HepG2 (cell line): Measurements from ENCODE around the gene RGS14. TPM values are rescaled to one million over a fixed set of nuclear protein-coding genes. Genes with fewer than 3 reads are reported as not detected.

Experiments used
- FOXK1 ChIP-seq: sonication (generic); formaldehyde crosslinking; IDR thresholded peaks from 2 replicates; pipeline ENCODE4 v1.4.0; 2020; ENCODE audit warnings: low read depth, missing genetic modification reagents, borderline replicate concordance
- KAT7 ChIP-seq: IDR thresholded peaks from 2 replicates; pipeline ENCODE4 v1.6.1; 2018; ENCODE audit warnings: borderline replicate concordance, missing compliant biosample characterization
- PHF21A ChIP-seq: sonication (generic); formaldehyde crosslinking; IDR thresholded peaks from 2 replicates; pipeline ENCODE4 v1.5.0; 2020; ENCODE audit warnings: mild to moderate bottlenecking, missing genetic modification reagents
- PLRG1 ChIP-seq: fragments of 450-650 bp; conservative IDR thresholded peaks from 2 replicates; pipeline ENCODE4 v1.6.1; 2016
- THAP9 ChIP-seq: sonication (generic); formaldehyde crosslinking; IDR thresholded peaks from 2 replicates; pipeline ENCODE4; 2020; ENCODE audit warnings: missing genetic modification reagents, mild to moderate bottlenecking, borderline replicate concordance
- ZBTB33 ChIP-seq: sonication (generic); formaldehyde crosslinking; IDR thresholded peaks from 2 replicates; pipeline ENCODE4 v1.4.0; 2020; ENCODE audit warnings: missing genetic modification reagents
- ZIK1 ChIP-seq: sonication (generic); formaldehyde crosslinking; IDR thresholded peaks from 2 replicates; pipeline ENCODE4 v1.5.0; 2020; ENCODE audit warnings: mild to moderate bottlenecking, low read depth, missing genetic modification reagents, borderline replicate concordance
- ZNF329 ChIP-seq: sonication (generic); formaldehyde crosslinking; IDR thresholded peaks from 2 replicates; pipeline ENCODE4 v1.9.0; 2021; ENCODE audit warnings: low read depth, mild to moderate bottlenecking, missing genetic modification reagents
- ZNF761 ChIP-seq: sonication (generic); formaldehyde crosslinking; conservative IDR thresholded peaks from 2 replicates; pipeline ENCODE4 v1.4.0; 2020; ENCODE audit warnings: mild to moderate bottlenecking, missing genetic modification reagents
- ZZZ3 ChIP-seq: sonication (generic); formaldehyde crosslinking; IDR thresholded peaks from 2 replicates; pipeline ENCODE4 v1.4.0; 2020; ENCODE audit warnings: missing genetic modification reagents, mild to moderate bottlenecking, borderline replicate concordance
- polyA plus RNA-seq, 8 experiments: library from polyadenylated mRNA; depleted of rRNA in 3 of 8; stranded (reverse) in 7 of 8; unstranded in 1 of 8; fragments of >200 nt; fragmentation: Illumina TruSeq in 4 of 8; extraction: Trizol in 4 of 8; gene quantifications; 2 replicates each; pipeline versions ENCODE4 v1.2.1 to v1.2.3, GENCODE V29; 2011 to 2016; ENCODE audit warnings: low read depth in 4 of 8, missing spikeins in 1 of 8, mixed read lengths in 1 of 8; ENCODE audit not compliant: insufficient read depth in 1 of 8
- total RNA-seq, 5 experiments: library from RNA; depleted of rRNA; stranded (reverse); fragments of >200 nt; fragmentation: Illumina TruSeq; extraction: Trizol; gene quantifications; 2 replicates each; pipeline ENCODE4 v1.2.3, GENCODE V29; 2016; ENCODE audit warnings: low read depth in 1 of 5

RGS14 gene
- total and polyA plus RNA-seq, 2 of the 13 experiments (the other 11 are each of a cell fraction or from before 2014, with no cell fraction given): 11.1 to 17.2 TPM

- TF ChIP-seq PHF21A (CRISPR knock-in tag): no peak
- no peak for TF ChIP-seq ZNF761 (CRISPR knock-in tag)
- no peak for TF ChIP-seq FOXK1
- TF ChIP-seq THAP9: no peak
- TF ChIP-seq ZBTB33: no peak
- no peak for TF ChIP-seq PLRG1
- no peak for TF ChIP-seq ZIK1 (CRISPR knock-in tag)
- TF ChIP-seq KAT7 (CRISPR knock-in tag): no peak
- TF ChIP-seq ZZZ3: no peak
- TF ChIP-seq ZNF329 (CRISPR knock-in tag): no peak
- TF ChIP-seq, all 625 proteins: peak for 0
Observed at GRCh38 chr5:177357146-177357458, 622 bp upstream of the RGS14 start (continued).
